Fibroblast of lung (primary cell): ENCODE measurements around the gene FSTL5.

Experiments used
- EZH2 ChIP-seq: IDR thresholded peaks from 2 replicates; pipeline ENCODE4 v1.5.1; 2012; ENCODE audit warnings: low read length, control low read depth, mild to moderate bottlenecking; ENCODE audit errors: missing control alignments
- TF ChIP-seq, protein P1 (sequence below), 2 donors: IDR thresholded peaks in 1 of 2; conservative IDR thresholded peaks in 1 of 2; 1 replicate in 1 of 2; 2 replicates in 1 of 2; pipeline ENCODE4 v1.5.1; 2011 to 2012; ENCODE audit warnings: low read length in 2 of 2, control low read depth in 1 of 2, inconsistent platforms in 1 of 2, low read depth in 1 of 2, mild to moderate bottlenecking in 1 of 2

DNA sequence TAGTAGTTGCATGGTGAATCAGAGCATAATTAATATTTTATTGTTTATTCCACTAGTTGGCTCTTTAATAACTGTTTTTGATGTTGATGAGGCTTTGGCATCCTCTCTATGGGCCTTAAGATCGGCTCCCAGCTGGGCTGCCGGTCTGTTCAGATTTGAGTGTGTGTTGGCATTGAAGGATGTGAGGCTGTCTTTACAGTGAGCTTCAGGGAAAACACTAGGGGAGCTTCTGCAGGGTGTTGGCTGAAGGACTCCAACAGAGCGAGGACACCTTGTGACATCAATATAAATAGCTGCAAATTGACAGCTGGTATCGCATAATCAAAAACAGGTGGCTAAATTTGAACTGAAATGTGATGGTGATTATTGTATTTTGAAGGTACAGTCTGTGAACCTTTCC is 322.0 kb downstream of the FSTL5 start:
- TF ChIP-seq, protein P1, sequence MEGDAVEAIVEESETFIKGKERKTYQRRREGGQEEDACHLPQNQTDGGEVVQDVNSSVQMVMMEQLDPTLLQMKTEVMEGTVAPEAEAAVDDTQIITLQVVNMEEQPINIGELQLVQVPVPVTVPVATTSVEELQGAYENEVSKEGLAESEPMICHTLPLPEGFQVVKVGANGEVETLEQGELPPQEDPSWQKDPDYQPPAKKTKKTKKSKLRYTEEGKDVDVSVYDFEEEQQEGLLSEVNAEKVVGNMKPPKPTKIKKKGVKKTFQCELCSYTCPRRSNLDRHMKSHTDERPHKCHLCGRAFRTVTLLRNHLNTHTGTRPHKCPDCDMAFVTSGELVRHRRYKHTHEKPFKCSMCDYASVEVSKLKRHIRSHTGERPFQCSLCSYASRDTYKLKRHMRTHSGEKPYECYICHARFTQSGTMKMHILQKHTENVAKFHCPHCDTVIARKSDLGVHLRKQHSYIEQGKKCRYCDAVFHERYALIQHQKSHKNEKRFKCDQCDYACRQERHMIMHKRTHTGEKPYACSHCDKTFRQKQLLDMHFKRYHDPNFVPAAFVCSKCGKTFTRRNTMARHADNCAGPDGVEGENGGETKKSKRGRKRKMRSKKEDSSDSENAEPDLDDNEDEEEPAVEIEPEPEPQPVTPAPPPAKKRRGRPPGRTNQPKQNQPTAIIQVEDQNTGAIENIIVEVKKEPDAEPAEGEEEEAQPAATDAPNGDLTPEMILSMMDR (conservative IDR thresholded peaks at IDR 0.05 in 1 of 2, IDR thresholded peaks at IDR 0.05 in 1 of 2; ENCODE audit: low read depth in 1 of 2, low read length in 2 of 2) = no peak
- no peak for TF ChIP-seq EZH2
